Ovary (tissue), 3 donors: Measurements from ENCODE around the gene OBSCN.

Experiments
- POLR2A ChIP-seq: fragments of 450-650 bp; IDR thresholded peaks from one replicate; pipeline ENCODE4 v1.6.1; 2017; ENCODE audit warnings: antibody characterized with exemption, mild to moderate bottlenecking, moderate library complexity
- TF ChIP-seq, protein P1 (sequence below), 3 donors: fragments of 450-650 bp in 2 of 3; fragments of 200-600 bp in 1 of 3; IDR thresholded peaks; one replicate each; pipeline versions ENCODE4 v1.5.1 to v1.8.0; 2016 to 2022; ENCODE audit warnings: antibody characterized with exemption in 3 of 3, mild to moderate bottlenecking in 1 of 3
- donor health status: DM: no; HTN: no; CAD: no.

DNA sequence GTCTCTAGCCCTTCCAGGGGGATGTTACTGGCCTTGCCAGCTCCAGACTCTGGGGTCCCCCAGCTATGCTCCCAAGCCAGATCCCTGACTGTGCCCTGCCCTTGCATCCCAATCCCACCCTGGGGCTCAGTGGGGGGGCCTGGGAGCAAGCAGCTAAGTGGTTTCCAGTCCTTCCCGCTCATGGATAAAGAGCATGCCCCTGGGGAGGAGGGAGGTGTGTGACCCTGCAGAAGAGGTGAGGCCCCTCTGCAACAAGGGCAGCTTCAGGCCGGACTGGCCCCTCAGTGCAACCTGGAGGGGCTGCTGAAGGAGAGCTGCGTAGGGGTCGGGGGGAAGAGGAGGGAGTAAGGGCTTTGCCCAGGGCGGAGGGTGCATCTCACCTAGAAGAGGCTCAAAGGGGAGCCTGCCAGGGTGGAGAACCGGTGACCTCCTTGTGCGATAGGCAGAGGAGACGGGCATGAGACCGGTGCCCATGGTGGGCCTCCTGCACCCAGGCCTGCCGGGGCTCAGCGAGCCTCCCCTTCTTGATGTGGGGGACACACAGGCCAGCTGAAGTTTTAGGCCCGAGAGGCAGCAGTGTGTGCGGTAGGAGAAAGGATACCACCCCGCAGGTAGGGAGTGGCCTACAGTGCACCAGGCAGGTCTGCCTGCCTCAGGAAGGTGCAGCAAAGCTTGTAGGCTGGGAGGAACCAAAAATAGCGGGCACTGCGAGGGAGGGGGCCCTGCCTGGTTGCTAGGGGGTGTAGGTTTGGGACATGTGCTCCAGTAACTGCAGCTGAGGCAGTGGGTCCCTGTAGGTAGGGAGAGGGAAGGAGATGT is 3.1 kb downstream of the OBSCN start:
- TF ChIP-seq POLR2A, result no peak
- TF ChIP-seq, protein P1, sequence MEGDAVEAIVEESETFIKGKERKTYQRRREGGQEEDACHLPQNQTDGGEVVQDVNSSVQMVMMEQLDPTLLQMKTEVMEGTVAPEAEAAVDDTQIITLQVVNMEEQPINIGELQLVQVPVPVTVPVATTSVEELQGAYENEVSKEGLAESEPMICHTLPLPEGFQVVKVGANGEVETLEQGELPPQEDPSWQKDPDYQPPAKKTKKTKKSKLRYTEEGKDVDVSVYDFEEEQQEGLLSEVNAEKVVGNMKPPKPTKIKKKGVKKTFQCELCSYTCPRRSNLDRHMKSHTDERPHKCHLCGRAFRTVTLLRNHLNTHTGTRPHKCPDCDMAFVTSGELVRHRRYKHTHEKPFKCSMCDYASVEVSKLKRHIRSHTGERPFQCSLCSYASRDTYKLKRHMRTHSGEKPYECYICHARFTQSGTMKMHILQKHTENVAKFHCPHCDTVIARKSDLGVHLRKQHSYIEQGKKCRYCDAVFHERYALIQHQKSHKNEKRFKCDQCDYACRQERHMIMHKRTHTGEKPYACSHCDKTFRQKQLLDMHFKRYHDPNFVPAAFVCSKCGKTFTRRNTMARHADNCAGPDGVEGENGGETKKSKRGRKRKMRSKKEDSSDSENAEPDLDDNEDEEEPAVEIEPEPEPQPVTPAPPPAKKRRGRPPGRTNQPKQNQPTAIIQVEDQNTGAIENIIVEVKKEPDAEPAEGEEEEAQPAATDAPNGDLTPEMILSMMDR (IDR thresholded peaks at IDR 0.05), result no peak
